Breast epithelium (tissue), 3 donors: Measurements from ENCODE around the gene CNNM2.

ENCODE experiments used
- CTCF ChIP-seq, 3 donors: fragments of 450-650 bp; IDR thresholded peaks; one replicate each; pipeline ENCODE4 v1.5.1; 2016 to 2017; ENCODE audit warnings: antibody characterized with exemption in 3 of 3, mild to moderate bottlenecking in 3 of 3, moderate library complexity in 3 of 3
- POLR2A ChIP-seq: fragments of 450-650 bp; IDR thresholded peaks from one replicate; pipeline ENCODE4 v1.6.1; 2016; ENCODE audit warnings: antibody characterized with exemption, mild to moderate bottlenecking, moderate library complexity
- POLR2AphosphoS5 ChIP-seq, 3 donors: sonication (generic); formaldehyde crosslinking; IDR thresholded peaks; one replicate each; pipeline ENCODE4 v1.6.1; 2017; ENCODE audit warnings: antibody characterized with exemption in 3 of 3

- TF ChIP-seq POLR2AphosphoS5 (IDR thresholded peaks at IDR 0.05) (no peak), CTCF (IDR thresholded peaks at IDR 0.05) (no peak), POLR2A (no peak)
Measured at GRCh38 chr10:102872163-102872562, 45.9 kb upstream of the CNNM2 start.
